GM18498 (cell line): ENCODE results near the gene RPS15A.
"Not testable (repeated sequence)": the region's sequence is repeated elsewhere in the genome, so short reads cannot be mapped to it uniquely, and the experiment has no call there.

Experiments used
- ATAC-seq: cut with Tn5 transposase; IDR thresholded peaks from one replicate; pipeline ENCODE4 v1.9.1; 2021; ENCODE audit warnings: mild to moderate bottlenecking, moderate library complexity; ENCODE audit not compliant: unreplicated experiment

Gene RPS15A

GRCh38 chr16:18757960-18758660, 32.0 kb downstream of the RPS15A start:
- ATAC-seq = peak; percentile 31

- ATAC-seq = not testable (repeated sequence)
These were observed 33.5 kb downstream of the RPS15A start for GRCh38 chr16:18756639-18757038.

- ATAC-seq = not testable (repeated sequence)
These were observed 47.3 kb downstream of the RPS15A start for GRCh38 chr16:18742870-18743269.

GRCh38 chr16:18740027-18740426, 50.1 kb downstream of the RPS15A start:
- ATAC-seq = not testable (repeated sequence)

GRCh38 chr16:18738768-18739167, 51.4 kb downstream of the RPS15A start:
- ATAC-seq = not testable (repeated sequence)

GRCh38 chr16:18734279-18734678, 55.9 kb downstream of the RPS15A start:
- not testable (repeated sequence) for ATAC-seq
